Measurements from ENCODE around the gene FMR1. TPM values are rescaled to one million over a fixed set of nuclear protein-coding genes. Genes with fewer than 3 reads are reported as not detected.

The FMR1 gene
- total RNA-seq, 1 donor from 2014 or later: 24.9 TPM

DNA sequence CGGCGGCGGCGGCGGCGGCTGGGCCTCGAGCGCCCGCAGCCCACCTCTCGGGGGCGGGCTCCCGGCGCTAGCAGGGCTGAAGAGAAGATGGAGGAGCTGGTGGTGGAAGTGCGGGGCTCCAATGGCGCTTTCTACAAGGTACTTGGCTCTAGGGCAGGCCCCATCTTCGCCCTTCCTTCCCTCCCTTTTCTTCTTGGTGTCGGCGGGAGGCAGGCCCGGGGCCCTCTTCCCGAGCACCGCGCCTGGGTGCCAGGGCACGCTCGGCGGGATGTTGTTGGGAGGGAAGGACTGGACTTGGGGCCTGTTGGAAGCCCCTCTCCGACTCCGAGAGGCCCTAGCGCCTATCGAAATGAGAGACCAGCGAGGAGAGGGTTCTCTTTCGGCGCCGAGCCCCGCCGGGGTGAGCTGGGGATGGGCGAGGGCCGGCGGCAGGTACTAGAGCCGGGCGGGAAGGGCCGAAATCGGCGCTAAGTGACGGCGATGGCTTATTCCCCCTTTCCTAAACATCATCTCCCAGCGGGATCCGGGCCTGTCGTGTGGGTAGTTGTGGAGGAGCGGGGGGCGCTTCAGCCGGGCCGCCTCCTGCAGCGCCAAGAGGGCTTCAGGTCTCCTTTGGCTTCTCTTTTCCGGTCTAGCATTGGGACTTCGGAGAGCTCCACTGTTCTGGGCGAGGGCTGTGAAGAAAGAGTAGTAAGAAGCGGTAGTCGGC lies 528 bp downstream of the FMR1 start:
- DNase-seq (ENCODE audit: missing footprints) (peak; percentile 66), ATAC-seq (peak; percentile 47)
- intact Hi-C loops (cut with DNase I): loop anchor here (10.0 kb wide), 1 partner anchor 123 kb away; no protein-coding TSS in a partner anchor

DNA sequence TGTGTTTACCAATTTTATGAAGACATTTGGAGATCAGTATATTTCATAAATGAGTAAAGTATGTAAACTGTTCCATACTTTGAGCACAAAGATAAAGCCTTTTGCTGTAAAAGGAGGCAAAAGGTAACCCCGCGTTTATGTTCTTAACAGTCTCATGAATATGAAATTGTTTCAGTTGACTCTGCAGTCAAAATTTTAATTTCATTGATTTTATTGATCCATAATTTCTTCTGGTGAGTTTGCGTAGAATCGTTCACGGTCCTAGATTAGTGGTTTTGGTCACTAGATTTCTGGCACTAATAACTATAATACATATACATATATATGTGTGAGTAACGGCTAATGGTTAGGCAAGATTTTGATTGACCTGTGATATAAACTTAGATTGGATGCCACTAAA lies 1.9 kb downstream of the FMR1 start:
- intact Hi-C loops (cut with DNase I): loop anchor here (10.0 kb wide), 1 partner anchor 121 kb away; no protein-coding TSS in a partner anchor
- no peak for ATAC-seq
- no peak for DNase-seq (ENCODE audit: missing footprints)

DNA sequence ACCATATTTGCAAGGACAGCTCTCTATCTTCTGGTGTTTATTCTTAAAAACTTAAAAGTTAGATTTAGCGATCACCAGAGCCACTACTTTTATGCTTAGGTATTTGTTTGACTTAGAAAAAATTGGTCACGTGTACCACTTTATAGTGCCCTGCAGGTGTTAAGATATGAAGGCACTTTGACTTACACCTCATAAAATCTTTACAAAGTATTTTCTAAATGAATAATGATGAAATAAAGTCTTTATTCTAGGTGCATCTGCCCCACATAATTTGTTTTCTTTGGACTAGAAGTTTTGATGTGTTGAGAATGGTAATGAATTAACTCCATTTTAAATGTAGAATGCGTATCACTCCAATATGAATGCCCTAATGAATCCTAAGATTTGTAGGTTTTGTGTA lies 2.9 kb downstream of the FMR1 start:
- ATAC-seq (no peak), DNase-seq (ENCODE audit: missing footprints) (no peak)
- intact Hi-C loops (cut with DNase I): loop anchor here (10.0 kb wide), 1 partner anchor 120 kb away; no protein-coding TSS in a partner anchor

DNA sequence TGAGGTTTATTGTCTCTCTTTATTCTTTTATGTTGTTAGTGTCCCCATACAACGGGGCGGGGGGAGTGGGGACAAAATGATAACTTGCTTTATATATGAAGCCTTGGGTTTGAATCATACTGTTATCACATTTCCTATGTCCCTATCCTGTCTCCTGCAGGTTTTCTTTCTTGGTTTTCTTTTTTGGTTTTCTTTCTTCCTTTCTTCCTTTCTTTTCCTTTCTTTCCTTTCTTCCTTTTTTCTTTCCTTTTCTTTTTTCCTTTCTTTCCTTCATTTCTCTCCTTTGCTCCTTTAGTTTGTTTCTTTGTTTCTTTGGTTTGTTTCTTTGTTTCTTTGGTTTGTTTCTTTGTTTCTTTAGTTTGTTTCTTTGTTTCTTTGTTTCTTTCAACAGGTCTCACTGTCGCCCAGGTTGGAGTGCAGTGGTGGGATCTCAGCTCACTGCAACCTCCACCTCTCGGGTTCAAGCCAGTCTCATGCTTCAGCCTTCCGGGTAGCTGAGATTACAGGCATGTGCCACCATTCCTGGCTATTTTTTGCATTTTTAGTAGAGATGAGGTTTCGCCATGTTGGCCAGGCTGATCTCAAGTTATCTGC lies 4.8 kb downstream of the FMR1 start:
- intact Hi-C loops (cut with DNase I): loop anchor here (10.0 kb wide), 1 partner anchor 118 kb away; no protein-coding TSS in a partner anchor
- ATAC-seq: no peak
- DNase-seq (ENCODE audit: missing footprints): no peak

DNA sequence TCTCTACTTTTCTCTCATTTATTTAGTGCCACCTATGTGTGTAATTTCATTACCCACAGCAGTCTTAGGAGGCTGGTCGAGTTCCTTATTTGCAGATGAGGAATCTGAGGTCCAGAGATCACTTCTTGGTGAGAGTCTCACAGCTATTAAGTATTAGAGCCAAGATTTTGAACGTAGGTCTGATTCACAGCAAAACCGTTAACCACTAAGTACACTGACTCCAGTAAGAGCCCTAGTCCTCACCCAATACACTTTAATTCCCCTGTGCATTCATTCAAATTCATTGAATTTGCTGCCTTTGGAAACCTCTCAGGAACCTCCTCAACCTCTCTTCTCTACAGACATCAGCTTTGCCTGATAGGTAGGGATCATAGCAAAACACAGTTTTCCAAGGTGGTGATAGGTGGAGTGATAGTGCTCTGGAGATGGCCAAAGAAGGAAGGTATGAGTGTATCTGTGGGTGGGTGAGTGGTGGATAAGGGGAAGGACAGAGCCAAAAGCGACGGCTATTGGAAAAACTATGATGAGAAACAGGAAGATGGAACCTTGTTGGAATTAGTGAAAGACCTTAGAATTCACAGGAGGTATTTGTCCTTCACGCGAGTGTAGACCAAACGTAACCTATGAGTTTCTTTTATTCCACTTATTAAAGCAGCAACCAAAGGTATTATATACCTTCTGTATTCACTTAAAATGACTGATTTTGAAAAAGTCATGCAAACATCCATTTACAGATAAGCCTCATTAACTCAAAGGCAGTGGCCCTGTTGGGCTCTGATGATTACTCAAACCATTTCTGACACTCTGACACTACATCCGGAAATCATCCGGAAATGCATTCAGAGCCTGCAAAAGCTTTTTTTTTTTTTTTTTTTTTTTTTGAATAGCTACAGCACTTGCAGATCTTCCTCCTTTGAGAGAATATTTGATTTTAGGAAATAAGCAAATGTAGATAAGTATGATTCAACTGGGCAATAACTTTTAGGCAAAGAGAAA lies 6.3 kb downstream of the FMR1 start:
- intact Hi-C loops (cut with DNase I): loop anchor here (10.0 kb wide), 1 partner anchor 117 kb away; no protein-coding TSS in a partner anchor

DNA sequence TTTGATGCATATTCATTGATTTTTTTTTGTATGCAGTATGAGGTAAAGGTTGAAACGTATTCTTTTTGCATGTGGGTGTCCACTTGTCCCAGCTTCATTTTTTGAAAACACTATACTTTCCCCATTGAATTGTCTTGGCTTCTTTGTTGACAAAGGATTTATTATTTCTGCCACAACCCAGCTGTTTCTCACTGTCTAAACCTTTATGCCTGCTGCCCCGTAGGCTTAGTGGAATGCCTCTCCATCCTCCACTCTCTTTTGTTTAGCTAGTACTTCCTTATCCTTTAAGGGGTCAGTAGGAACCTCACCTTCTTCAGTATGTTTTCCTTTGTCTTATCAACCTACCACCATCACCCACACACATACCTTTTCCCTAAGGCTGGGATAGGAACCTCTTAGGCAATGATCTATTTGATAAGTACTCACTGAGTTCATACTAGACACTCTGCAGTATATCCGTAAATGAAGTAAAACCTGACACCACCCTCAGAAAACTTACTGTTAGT lies 8.5 kb downstream of the FMR1 start:
- intact Hi-C loops (cut with DNase I): no loop called here
- DNase-seq (ENCODE audit: missing footprints): no peak
- ATAC-seq: no peak

More for the DNA sequence above, 6.3 kb downstream of the FMR1 start:
- no peak for ATAC-seq
- DNase-seq (ENCODE audit: missing footprints): no peak

DNA sequence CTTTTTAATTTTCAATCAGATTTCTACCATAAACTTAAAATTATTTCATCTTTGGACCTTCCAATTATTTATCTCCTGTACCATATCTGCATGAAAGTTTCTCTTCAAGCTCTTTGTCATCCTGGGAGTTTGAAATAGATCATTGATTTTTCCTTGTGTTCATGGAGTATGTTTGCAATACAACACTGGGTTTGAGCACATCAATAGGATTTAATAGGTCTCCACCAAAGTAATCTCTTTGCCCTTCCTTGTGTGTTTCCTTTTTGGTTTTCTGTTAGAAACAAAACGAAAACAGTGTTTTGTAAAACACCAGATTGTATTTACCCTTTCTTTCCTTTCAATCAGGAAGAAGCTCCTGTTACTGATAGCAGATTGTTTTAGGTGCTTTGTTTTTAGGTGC lies 11.9 kb downstream of the FMR1 start:
- intact Hi-C loops (cut with DNase I): no loop called here
- ATAC-seq (no peak), DNase-seq (ENCODE audit: missing footprints) (no peak)

DNA sequence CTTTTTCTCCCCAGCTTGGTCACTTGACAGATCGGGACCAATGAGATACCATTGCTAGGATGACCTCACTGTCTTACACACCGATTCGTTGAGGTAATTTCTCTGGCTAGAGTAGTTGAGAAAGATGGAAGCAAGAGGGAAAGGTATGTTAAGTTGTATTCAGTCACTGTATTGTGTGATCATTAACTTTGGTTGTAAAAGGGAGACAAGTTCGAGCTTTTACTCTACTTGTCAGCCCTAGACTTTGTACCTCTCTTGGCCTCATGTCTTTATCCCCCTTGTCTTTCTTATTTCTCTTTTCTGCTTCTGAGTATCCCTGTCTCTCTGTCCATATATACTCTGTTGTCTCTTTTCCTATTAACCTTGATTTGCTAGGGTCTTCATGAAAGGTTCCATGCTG lies 15.5 kb downstream of the FMR1 start:
- DNase-seq (ENCODE audit: missing footprints): no peak
- intact Hi-C loops (cut with DNase I): no loop called here
- no peak for ATAC-seq

DNA sequence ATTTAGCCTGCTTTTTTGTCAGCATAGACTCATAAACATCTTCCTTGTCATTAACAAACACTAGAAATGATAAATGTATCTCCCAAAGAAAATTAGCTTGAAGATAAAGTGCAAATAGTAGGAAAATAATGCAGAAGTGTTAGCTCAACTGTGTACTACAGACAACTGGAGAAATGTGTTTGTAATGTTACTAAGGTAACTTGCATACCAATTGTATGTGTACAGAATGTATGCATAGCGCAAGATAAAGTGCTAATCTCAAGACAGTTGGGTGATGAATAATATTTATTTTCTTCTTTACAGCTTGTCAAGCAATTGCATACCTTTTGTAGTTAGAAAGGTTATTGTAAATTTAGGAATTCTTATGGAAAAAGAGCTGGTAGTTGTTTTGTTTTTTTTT lies 22.1 kb downstream of the FMR1 start:
- intact Hi-C loops (cut with DNase I): no loop called here
- ATAC-seq (no peak), DNase-seq (ENCODE audit: missing footprints) (no peak)

DNA sequence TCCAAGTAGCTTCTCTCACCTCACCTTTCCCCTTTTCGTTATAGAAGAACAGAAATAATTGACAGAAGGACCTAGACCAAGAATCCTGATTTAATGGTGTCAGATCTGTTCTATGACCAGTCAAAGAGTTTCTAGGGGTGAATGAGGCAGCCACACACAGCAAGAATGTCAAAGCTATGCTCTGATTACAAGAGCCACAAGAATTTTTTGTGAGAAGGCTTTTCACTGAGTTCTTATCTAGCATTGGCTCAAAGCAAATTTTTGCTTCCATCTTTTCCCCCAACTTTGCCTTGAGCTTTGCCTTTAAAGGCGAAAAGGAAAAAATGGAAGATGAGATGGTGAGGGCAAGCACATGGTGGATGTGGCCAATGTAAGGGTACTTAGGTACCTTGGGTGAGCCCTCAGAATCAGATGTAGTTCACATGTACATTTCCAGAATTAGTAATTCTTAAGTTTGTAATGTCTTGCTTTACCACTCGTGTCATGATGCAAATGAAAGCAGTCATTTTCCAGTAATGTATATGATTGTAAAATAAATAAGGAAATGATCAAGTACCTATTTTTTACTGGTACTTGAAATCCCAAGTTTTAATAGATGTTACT lies 23.5 kb downstream of the FMR1 start:
- intact Hi-C loops (cut with DNase I): no loop called here
- no peak for ATAC-seq
- DNase-seq (ENCODE audit: missing footprints): no peak

DNA sequence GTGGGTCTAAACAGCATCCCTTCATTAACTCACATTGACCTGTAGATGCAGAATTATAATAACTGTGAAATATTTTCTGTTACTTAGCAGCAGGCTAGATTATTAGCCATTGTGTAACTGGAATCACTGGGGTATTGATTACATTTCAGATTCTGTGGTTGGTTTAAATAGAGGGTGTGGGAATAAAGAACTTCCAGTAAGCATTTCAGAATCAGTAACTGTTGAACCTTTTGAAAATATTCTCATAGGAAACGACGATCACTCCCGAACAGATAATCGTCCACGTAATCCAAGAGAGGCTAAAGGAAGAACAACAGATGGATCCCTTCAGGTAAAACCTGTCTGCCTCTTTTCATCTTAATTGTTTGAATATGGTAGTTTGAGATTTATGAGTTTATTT lies 33.6 kb downstream of the FMR1 start:
- DNase-seq (ENCODE audit: missing footprints) (no peak), ATAC-seq (no peak)
- intact Hi-C loops (cut with DNase I): no loop called here

DNA sequence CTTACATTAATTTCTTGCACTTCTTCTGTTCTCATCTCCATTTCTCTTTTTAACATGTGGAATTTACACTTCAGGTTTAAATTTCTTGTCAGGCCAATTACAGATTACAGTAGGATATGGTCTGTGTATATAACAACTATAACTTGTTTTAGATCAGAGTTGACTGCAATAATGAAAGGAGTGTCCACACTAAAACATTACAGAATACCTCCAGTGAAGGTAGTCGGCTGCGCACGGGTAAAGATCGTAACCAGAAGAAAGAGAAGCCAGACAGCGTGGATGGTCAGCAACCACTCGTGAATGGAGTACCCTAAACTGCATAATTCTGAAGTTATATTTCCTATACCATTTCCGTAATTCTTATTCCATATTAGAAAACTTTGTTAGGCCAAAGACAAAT lies 36.8 kb downstream of the FMR1 start:
- intact Hi-C loops (cut with DNase I): no loop called here
- no peak for DNase-seq (ENCODE audit: missing footprints)
- no peak for ATAC-seq

DNA sequence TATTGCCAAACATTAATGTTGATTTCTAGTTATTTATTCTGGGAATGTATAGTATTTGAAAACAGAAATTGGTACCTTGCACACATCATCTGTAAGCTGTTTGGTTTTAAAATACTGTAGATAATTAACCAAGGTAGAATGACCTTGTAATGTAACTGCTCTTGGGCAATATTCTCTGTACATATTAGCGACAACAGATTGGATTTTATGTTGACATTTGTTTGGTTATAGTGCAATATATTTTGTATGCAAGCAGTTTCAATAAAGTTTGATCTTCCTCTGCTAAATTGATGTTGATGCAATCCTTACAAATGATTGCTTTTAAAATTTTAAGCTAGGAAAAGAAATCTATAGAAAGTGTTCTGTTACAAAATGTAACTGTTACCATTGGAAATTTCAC lies 38.6 kb downstream of the FMR1 start:
- no peak for DNase-seq (ENCODE audit: missing footprints)
- ATAC-seq: no peak
- intact Hi-C loops (cut with DNase I): no loop called here

DNA sequence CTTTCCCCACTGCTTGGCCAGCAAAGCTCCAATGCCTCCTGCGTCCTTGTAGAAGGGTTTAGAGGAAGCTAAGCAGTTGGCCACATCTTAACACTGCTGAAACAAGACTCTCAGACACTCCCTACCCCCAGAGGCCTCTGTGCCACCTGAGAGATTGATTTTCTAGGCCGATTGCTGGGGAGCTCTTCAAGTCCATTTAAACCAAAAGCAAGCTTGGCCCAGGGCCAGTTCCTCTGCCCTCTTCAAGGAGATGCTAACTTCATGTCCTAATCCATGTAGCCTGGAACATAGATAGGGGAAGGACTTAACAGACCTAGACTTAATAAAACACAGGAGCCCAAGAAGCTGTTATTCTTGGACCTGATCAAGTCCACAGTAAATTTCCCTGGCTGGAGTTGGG lies 42.3 kb downstream of the FMR1 start:
- ATAC-seq (no peak), DNase-seq (ENCODE audit: missing footprints) (no peak)
- intact Hi-C loops (cut with DNase I): no loop called here

DNA sequence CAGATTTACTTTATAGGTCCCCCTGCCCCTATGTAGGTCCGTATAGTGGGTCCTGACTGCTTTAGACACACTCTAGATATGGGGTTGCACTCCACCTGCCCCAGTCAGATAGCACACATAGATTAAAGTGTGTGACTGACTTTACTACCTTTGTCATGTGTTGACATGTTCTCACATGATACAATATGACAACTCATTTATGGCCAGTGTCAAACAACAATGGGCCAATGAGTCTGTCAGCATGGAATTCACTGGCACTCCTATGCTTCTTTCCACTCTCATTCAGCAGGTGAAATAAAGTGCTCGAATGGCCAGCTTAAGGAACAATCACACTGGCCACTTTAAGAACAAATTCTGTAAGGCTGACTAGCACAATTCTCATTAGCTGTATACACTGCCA lies 45.6 kb downstream of the FMR1 start:
- DNase-seq (ENCODE audit: missing footprints) (no peak), ATAC-seq (no peak)
- intact Hi-C loops (cut with DNase I): no loop called here

DNA sequence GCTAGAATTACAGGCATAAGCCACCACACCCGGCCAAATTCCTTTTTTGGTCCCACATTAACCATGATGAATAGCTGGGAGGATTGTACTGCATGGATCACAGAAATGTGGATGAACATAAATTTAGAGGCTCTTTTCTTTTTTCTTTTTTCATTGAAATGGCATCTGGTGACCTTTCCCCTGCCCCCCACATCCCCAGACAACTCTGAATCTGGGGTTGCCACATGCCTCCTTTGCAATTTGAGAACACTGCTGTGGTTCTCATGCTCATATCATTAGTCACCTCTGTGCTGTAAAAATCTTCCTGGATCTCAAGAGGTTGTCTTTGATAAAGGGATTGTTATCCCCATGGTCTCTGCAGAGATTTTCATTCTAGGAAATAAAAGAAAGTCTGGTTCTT lies 46.6 kb downstream of the FMR1 start:
- intact Hi-C loops (cut with DNase I): no loop called here
- ATAC-seq (no peak), DNase-seq (ENCODE audit: missing footprints) (no peak)

DNA sequence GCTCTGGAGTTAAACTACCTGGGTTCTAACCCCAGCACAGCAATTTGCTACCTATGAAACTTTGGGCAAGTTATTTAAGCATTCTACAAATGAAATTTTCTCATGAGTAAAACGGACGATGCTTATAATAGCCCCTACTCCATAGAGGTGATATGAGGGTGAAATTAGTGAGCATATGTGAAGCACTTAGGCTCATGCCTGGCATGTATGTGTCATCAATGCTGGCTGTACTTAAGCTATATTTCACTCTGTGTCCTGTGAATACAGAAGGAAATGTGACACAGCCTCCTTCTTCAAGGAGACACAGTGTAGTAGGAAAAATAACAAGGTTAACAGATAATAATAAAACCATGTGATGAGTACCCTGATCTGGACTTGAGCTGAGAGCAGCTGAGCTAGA lies 49.0 kb downstream of the FMR1 start:
- DNase-seq (ENCODE audit: missing footprints): no peak
- intact Hi-C loops (cut with DNase I): no loop called here
- no peak for ATAC-seq

DNA sequence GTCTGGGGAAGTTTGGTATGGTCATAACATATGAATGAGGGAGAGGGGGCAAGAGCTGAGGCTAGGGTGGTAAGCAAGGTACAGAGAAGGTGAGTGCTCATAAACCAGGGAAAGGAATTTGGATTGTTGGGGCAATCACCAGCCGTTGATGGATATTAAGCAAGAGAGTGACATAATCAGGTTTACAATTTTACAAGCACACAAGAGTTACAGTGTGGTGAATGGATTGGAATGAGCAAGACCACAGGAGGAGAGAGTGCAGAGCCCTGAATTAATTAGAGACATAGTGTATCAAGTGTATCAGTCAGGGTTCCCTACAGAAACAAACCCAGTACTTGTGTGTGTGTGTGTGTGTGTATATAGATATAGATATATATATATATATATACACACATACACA lies 50.8 kb downstream of the FMR1 start:
- intact Hi-C loops (cut with DNase I): no loop called here
- no peak for ATAC-seq
- no peak for DNase-seq (ENCODE audit: missing footprints)

DNA sequence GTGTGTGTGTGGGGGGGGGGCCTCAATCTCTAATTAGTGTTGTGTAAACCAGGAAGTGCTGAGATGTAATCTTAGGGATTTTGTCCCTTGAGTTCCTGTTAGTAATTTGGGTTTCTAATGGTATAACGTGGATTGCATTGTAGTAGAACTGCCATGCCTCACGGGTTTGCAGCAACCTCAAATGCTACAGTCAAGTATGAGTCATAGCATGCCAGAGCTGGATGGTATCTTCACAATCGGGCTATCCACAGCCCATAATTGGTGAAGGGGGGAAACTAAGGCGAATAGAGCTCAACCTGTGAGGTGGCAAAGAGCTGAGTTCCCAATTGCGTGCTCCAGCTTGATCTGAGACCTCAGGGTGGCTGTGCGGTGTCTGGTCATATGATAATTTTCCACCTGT lies 67.2 kb downstream of the FMR1 start:
- ATAC-seq (no peak), DNase-seq (ENCODE audit: missing footprints) (no peak)
- intact Hi-C loops (cut with DNase I): no loop called here
